HCT116 (cell line): Measurements from ENCODE around the gene GNAI3. TPM values are rescaled to one million over a fixed set of nuclear protein-coding genes. Genes with fewer than 3 reads are reported as not detected.

Experiments
- total RNA-seq: library from RNA; stranded (reverse); gene quantifications from one replicate; pipeline ENCODE4 v1.2.1, GENCODE V29; 2021; ENCODE audit not compliant: unreplicated experiment
- TF ChIP-seq, protein P1 (sequence below): IDR thresholded peaks from 2 replicates; pipeline ENCODE4 v1.6.1; 2011; ENCODE audit warnings: mild to moderate bottlenecking, low read length, moderate library complexity; ENCODE audit not compliant: insufficient replicate concordance; ENCODE audit errors: extremely low read depth
- TF ChIP-seq, protein P2 (sequence below): IDR thresholded peaks from 2 replicates; pipeline ENCODE4 v1.6.1; 2012; ENCODE audit warnings: low read depth
- TF ChIP-seq, protein P3 (sequence below), 3 experiments: fragments of 200-600 bp in 1 of 3; sonication (generic) in 1 of 3; IDR thresholded peaks in 2 of 3; conservative IDR thresholded peaks in 1 of 3; 2 replicates each; pipeline ENCODE4 v1.5.1; 2012 to 2017; ENCODE audit warnings: low read depth in 2 of 3, low read length in 2 of 3, antibody characterized with exemption in 1 of 3, borderline replicate concordance in 1 of 3, control low read depth in 1 of 3, mild to moderate bottlenecking in 1 of 3, mixed read lengths in 1 of 3, mixed run types in 1 of 3, moderate library complexity in 1 of 3; ENCODE audit not compliant: insufficient read depth in 1 of 3

Gene GNAI3
- total RNA-seq, 1 experiment from 2014 or later, result 9.5 TPM

DNA sequence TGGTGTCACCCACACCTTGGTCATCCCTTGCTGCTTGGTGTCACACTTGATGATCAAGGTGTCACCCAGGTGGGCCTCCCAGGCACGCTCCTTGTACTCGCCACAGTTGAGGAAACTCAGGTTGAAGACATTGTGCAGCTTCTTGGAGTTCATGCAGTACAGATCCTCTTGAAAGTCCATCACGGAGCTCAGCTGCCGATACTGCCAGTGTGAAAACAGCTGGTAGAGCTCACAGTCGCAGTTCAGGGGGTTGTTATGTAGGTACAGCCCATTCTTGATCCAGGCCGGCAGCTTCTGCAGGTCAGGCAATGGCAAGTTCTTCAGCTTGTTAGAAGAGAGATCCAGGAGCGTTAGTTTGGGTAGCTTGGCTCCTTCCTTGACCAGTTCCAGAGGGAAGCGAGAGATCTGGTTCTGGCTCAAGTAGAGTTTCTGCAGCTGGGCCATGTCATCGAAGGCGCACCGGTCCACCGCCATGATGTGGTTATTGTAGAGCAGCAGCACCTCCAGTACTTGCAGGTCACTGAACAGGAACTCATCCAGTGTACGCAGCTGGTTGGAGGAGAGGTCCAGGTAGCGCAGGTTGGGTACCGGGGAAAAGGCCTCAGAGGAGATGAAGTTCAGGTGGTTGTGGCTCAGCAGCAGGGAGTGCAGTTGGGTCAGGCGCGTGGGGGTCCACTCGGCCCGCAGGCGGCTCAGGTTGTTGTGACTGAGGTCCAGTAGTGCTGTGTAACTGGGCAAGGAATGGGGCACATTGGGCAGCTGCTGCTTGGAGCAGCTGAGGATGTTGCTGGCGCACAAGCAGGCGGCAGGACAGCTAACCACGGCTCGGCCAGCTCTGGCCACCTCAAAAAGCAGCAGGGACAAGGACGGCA, 40.2 kb upstream of the GNAI3 start (continued):
- TF ChIP-seq, protein P1, sequence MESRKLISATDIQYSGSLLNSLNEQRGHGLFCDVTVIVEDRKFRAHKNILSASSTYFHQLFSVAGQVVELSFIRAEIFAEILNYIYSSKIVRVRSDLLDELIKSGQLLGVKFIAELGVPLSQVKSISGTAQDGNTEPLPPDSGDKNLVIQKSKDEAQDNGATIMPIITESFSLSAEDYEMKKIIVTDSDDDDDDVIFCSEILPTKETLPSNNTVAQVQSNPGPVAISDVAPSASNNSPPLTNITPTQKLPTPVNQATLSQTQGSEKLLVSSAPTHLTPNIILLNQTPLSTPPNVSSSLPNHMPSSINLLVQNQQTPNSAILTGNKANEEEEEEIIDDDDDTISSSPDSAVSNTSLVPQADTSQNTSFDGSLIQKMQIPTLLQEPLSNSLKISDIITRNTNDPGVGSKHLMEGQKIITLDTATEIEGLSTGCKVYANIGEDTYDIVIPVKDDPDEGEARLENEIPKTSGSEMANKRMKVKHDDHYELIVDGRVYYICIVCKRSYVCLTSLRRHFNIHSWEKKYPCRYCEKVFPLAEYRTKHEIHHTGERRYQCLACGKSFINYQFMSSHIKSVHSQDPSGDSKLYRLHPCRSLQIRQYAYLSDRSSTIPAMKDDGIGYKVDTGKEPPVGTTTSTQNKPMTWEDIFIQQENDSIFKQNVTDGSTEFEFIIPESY, result no peak
- TF ChIP-seq, protein P2, sequence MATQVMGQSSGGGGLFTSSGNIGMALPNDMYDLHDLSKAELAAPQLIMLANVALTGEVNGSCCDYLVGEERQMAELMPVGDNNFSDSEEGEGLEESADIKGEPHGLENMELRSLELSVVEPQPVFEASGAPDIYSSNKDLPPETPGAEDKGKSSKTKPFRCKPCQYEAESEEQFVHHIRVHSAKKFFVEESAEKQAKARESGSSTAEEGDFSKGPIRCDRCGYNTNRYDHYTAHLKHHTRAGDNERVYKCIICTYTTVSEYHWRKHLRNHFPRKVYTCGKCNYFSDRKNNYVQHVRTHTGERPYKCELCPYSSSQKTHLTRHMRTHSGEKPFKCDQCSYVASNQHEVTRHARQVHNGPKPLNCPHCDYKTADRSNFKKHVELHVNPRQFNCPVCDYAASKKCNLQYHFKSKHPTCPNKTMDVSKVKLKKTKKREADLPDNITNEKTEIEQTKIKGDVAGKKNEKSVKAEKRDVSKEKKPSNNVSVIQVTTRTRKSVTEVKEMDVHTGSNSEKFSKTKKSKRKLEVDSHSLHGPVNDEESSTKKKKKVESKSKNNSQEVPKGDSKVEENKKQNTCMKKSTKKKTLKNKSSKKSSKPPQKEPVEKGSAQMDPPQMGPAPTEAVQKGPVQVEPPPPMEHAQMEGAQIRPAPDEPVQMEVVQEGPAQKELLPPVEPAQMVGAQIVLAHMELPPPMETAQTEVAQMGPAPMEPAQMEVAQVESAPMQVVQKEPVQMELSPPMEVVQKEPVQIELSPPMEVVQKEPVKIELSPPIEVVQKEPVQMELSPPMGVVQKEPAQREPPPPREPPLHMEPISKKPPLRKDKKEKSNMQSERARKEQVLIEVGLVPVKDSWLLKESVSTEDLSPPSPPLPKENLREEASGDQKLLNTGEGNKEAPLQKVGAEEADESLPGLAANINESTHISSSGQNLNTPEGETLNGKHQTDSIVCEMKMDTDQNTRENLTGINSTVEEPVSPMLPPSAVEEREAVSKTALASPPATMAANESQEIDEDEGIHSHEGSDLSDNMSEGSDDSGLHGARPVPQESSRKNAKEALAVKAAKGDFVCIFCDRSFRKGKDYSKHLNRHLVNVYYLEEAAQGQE, result no peak
- TF ChIP-seq, protein P3, sequence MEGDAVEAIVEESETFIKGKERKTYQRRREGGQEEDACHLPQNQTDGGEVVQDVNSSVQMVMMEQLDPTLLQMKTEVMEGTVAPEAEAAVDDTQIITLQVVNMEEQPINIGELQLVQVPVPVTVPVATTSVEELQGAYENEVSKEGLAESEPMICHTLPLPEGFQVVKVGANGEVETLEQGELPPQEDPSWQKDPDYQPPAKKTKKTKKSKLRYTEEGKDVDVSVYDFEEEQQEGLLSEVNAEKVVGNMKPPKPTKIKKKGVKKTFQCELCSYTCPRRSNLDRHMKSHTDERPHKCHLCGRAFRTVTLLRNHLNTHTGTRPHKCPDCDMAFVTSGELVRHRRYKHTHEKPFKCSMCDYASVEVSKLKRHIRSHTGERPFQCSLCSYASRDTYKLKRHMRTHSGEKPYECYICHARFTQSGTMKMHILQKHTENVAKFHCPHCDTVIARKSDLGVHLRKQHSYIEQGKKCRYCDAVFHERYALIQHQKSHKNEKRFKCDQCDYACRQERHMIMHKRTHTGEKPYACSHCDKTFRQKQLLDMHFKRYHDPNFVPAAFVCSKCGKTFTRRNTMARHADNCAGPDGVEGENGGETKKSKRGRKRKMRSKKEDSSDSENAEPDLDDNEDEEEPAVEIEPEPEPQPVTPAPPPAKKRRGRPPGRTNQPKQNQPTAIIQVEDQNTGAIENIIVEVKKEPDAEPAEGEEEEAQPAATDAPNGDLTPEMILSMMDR (IDR thresholded peaks at IDR 0.05 in 2 of 3, conservative IDR thresholded peaks at IDR 0.05 in 1 of 3; ENCODE audit: borderline replicate concordance in 1 of 3, insufficient read depth in 1 of 3, low read depth in 2 of 3, low read length in 2 of 3), result no peak
